ENCODE results near the gene DHX36. TPM values are rescaled to one million over a fixed set of nuclear protein-coding genes. Genes with fewer than 3 reads are reported as not detected.

Gene DHX36
- 65.5 TPM for total RNA-seq
- long read RNA-seq, full-length matches to known transcripts: 11 of 35 reads
- long read RNA-seq, partial matches to known transcripts: 16 of 35 reads
- long read RNA-seq, other reads (novel, unspliced or antisense): 8 of 35 reads

DNA sequence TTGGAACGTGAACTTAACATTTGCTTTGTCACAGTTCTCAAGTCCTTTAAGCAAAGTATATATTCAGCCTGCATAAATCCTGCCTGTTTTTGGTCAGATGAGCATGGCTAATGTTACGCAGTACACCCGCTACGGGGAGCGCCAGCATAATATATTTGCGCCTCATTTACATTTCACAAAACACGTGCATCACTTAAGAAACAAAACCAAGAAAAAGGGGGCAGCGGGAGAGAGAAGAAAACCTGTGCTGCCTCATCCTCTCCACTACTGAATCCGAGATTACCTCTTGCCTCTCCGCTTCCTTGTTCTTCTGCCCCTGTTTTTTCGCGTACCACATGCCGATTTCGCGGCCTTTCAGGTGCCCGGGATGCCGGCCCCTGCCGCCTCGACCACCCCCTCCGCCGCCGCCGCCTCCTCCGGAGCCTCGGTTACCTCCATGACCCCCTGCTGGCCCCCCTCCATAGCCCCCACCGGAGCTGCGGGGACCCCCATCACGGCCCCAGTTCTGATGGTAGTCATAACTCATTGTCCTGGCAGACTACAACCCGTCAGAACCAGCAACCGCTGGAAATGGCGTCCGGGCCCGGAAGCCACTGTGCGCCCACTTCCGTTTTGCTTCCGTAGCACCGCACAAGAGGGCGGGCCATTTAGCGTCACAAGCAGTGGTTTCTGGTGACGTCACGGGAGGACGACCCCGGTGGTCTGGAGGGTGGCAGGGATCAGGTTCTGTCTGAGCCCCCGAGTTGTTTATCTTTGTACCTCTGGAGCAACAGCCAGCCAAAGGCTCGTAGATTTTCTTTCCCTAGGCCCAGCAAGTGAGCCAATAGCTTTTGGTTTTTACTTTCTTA lies at the start of gene DHX36:
DHX36 (minus strand) TSS at position 597 of the 848 bp plus-strand sequence; CDS start at position 526, 71 bp downstream.
- Histone ChIP-seq H3K36me3 (no peaks in the 10 kb centered on the region), H3K4me1 (peaks cover 48% of the 10 kb centered on the region), H3K27me3 (ENCODE audit: low read depth) (no peaks in the 10 kb centered on the region), H3K4me3 (peak within 1 kb of the TSS; percentile 81), H3K27ac (peak within 1 kb of the TSS; percentile 94), H3K9me3 (no peaks in the 10 kb centered on the region)
- TF ChIP-seq CTCF (IDR thresholded peaks at IDR 0.05): no peak
- ATAC-seq (peak; percentile 95 to 98), DNase-seq (peak; percentile 92)
- intact Hi-C loops (cut with DNase I): no loop called here

- Histone ChIP-seq H3K27me3 (ENCODE audit: low read depth) (no peaks in the 10 kb centered on the region), H3K36me3 (no peaks in the 10 kb centered on the region), H3K27ac (no peak overlapping the region), H3K4me1 (no peaks in the 10 kb centered on the region), H3K4me3 (no peak overlapping the region), H3K9me3 (peaks cover 7% of the 10 kb centered on the region)
- TF ChIP-seq CTCF (IDR thresholded peaks at IDR 0.05): no peak
- ATAC-seq: no peak
- intact Hi-C loops (cut with DNase I): no loop called here
- DNase-seq: no peak
Observed at GRCh38 chr3:154367221-154367620, 42.9 kb upstream of the DHX36 start.

GRCh38 chr3:154364849-154365248 lies 40.6 kb upstream of the DHX36 start:
- intact Hi-C loops (cut with DNase I): no loop called here
- no peak overlapping the region for H3K27ac ChIP-seq
- H3K4me3 ChIP-seq: no peak overlapping the region
- no peaks in the 10 kb centered on the region for H3K27me3 ChIP-seq (ENCODE audit: low read depth)
- TF ChIP-seq CTCF (IDR thresholded peaks at IDR 0.05): no peak
- DNase-seq: no peak
- H3K36me3 ChIP-seq: no peaks in the 10 kb centered on the region
- peaks cover 7% of the 10 kb centered on the region for H3K9me3 ChIP-seq
- H3K4me1 ChIP-seq: no peaks in the 10 kb centered on the region
- no peak for ATAC-seq

- DNase-seq (no peak), ATAC-seq (no peak)
- no peaks in the 10 kb centered on the region for H3K36me3 ChIP-seq
- no peak overlapping the region for H3K4me3 ChIP-seq
- H3K27me3 ChIP-seq (ENCODE audit: low read depth): no peaks in the 10 kb centered on the region
- peaks cover 7% of the 10 kb centered on the region for H3K9me3 ChIP-seq
- TF ChIP-seq CTCF (IDR thresholded peaks at IDR 0.05): no peak
- intact Hi-C loops (cut with DNase I): no loop called here
- H3K4me1 ChIP-seq: no peaks in the 10 kb centered on the region
- H3K27ac ChIP-seq: no peak overlapping the region
Observed at GRCh38 chr3:154361099-154361498, 36.8 kb upstream of the DHX36 start.

DNA sequence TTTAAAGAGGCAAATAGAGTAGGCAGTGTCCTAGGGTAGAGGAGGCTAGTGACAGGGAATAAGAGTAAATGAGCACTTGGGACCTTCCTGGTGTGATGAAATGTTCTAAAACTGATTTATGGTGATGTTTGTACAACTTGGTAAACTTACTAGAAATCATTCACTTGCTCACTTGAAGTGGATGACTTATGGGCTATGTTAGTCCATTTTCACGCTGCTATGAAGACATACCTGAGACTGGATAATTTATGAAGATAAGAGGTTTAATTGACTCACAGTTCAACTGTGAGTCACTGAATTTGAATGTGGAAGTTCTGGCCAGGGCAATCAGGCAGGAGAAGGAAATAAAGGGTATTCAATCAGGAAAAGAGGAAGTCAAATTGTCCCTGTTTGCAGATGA lies 31.7 kb upstream of the DHX36 start:
- ATAC-seq (no peak), DNase-seq (no peak)
- Histone ChIP-seq H3K4me1 (no peaks in the 10 kb centered on the region), H3K4me3 (no peak overlapping the region), H3K27ac (no peak overlapping the region), H3K36me3 (no peaks in the 10 kb centered on the region), H3K27me3 (ENCODE audit: low read depth) (no peaks in the 10 kb centered on the region), H3K9me3 (no peaks in the 10 kb centered on the region)
- intact Hi-C loops (cut with DNase I): no loop called here
- no peak for TF ChIP-seq CTCF (IDR thresholded peaks at IDR 0.05)
